HG02610 (cell line): ENCODE measurements around the gene CDR2.
"Not testable (repeated sequence)": the region's sequence is repeated elsewhere in the genome, so short reads cannot be mapped to it uniquely, and the experiment has no call there.

Experiments
- ATAC-seq: cut with Tn5 transposase; IDR thresholded peaks from one replicate; pipeline ENCODE4 v1.9.1; 2021; ENCODE audit warnings: mild to moderate bottlenecking, moderate library complexity; ENCODE audit not compliant: unreplicated experiment

CDR2 gene

DNA sequence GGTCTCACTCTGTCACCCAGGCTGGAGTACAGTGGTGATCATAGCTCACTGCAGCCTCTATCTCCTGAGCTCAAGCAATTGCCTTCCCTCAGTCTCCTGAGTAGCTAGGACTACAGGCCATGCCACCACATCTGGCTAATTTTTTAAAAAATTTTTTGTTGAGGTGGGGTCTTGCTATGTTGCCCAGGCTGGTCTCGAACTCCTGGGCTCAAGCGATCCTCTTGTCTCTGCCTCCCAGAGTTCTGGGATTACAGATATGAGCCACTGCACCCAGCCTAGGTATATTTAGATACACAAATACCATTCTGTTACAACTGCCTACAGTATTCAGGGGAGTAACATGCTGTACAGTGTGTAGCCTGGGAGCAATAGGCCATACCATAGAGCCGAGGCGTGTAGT lies 62.9 kb downstream of the CDR2 start:
- ATAC-seq, result no peak

DNA sequence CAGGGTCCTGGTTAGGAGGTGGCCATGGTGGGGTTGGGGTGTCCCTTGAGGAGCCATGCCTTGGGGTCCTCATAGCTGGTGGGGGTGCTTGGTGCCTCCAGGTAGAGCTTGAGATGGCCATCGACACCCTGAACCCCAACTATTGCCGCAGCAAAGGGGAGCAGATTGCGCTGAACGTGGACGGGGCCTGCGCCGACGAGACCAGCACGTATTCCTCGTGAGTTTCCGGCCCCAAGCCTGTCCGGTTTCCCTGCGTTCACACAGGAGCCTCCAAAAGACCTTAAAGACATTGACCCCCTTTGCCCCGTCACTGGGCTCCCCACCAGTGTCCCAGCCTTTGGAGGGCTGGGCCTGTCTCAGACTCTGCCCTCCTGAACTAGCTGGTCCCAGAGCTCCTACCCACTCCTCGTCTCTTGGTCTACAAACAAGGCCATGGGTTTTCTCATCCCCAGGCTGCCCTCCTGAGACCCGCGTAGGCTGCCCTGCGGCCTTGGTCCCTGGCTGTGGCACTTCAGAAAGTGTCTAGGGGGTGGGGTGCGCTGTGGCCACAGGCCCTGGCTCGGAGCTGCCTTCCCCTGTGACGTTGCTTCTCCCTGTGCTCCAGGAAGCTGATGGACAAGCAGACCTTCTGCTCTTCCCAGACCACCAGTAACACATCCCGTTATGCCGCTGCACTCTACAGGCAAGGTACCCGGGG lies 65.4 kb downstream of the CDR2 start:
- no peak for ATAC-seq

DNA sequence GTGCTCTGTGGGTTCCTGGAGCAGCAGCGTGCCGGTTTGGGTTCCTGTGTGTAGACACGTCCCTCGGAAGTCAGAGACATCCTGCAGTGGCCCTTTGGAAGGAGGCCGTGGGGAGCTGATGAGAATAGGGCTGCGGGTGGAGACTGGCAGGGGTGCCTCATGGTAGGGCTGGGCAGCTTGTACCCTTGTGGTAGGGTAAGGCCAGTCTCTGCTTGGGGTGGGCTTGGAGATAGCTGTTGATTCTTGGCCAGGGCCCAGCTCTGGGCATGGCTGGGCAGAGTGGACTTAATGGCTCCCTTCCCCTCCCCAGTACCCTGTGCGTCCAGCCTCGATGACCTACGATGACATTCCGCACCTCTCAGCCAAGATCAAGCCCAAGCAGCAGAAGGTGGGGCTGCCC lies 66.6 kb downstream of the CDR2 start:
- ATAC-seq, result no peak

DNA sequence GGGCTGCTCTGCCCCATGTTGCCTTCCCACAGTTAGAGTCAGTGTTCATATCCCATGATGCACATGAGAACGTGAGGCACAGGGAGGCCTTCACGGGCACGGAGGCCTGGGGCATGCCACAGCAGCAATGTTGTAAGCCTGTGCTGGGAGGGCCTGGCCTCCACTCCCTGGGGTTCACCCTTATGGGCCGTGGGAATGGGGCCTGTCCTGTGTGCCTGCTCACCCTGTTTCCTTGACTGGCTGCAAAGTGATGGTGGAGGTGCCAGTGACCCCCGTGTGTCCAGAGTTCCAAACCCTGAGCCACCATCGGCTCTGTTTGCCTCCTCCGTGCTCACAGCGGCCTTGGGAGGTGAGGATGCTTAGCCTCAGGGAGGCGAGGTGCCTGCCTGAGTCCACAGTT lies 67.6 kb downstream of the CDR2 start:
- ATAC-seq, result no peak

DNA sequence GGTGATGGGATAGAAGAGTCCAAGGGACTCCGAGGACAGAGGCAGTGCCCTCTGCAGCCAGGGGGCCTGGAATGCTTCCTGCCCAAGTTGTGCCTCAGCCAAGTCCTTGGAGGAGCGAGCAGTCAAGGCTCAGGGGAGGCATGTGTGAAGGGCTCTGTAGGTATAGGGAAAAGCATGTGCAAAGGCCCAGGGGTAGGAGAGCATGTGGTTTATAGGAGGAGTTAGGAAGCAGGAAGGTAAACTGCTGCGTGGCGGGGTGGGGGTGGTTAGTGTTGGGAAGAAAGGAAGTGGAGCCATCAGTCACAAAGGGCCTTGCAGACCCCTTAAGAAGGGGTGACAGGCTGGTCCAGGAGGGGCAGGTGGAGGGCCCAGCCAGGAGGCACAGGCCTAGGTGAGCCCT lies 70.0 kb downstream of the CDR2 start:
- ATAC-seq, result no peak

DNA sequence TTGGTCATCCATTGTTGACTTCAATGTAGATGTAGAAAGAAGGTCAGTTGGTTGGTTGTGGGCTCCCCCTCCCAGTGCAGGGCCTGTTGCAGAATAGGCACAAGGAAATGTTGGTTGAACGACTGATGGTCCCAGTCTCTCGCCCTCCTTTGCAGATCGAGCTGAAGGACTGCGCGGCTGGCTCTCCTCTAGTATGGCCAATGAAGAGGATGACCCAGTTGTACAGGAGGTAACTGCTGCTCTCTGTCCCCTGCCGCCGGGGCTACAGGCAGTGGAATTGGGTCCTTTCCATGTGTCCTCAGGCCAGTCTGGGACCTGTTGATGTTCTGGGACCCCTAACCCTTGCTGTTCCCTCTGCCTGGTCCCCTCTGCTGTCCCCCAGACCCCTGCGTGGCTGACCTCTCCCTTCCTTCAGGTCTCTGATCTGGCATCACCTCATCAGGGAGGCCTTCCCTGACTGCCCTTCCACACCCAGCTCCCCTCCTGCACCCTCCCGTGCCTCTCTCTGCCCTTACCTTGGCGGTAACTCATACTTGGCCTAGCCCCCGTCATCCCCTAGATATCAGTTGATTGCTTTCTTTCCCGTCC lies 71.5 kb downstream of the CDR2 start:
- ATAC-seq, result no peak

DNA sequence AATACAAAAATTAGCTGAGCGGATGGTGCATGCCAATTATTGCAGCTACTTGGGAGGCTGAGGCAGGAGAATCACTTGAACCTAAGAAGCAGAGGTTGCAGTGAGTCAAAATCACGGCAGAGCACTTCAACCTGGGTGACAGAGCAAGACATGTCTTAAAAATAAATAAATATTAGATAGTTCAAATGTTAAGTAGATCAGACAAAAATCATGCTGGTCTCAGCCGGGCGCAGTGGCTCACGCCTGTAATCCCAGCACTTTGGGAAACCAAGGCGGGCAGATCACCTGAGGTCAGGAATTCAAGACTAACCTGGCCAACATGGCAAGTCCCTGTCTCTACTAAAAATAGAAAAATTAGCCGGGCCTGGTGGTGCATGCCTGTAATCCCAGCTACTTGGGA lies 73.0 kb downstream of the CDR2 start:
- ATAC-seq, result not testable (repeated sequence)

DNA sequence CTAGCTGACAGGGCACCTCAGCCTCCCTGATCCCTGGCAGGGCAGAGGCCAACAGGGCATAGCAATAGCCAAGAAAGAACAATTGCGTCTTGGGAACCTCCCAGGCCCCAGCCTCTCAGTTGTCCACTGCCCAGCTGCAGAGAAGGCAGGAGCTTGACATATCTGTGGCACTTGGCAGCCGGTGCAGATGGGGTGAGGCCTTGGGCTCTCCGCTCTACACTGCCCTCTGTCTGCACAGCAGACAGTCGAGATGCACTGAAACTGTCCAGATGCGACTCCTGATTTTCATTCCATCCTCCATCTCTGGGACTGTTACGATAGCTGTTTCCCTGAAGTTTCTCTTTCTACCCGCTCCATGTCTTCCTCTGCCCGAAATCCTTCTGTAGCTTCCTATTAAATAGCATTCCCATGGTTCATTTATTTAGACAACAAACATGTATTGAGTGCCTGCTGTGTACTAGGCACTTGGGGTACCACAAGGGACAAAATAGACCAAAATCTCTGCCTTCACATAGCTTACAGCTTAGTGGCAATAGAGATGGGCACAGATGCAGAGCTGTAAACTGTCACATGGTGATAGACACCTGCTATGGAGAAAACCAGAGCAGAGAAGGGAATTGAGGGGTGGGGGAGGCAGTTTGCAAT lies 73.9 kb downstream of the CDR2 start:
- no peak for ATAC-seq

DNA sequence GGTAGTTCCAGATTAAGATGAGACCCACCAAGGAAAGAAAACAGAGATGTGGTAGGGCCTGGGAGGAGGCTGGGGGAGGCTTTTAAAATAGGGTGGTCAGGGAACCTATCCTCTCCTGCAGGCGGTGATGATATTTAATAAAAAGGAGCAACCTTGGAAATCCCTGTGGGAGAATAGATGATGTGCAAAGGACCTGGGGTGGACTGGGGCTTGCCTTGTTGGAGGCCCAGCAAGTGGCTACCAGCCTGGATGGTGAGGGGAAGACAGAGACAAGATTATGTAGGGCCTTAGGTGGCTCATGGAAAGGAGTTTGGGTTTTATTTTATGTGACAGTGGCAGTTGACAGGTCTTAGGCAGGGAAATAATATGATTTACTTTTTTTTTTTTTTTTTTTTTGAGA lies 75.4 kb downstream of the CDR2 start:
- ATAC-seq, result no peak

DNA sequence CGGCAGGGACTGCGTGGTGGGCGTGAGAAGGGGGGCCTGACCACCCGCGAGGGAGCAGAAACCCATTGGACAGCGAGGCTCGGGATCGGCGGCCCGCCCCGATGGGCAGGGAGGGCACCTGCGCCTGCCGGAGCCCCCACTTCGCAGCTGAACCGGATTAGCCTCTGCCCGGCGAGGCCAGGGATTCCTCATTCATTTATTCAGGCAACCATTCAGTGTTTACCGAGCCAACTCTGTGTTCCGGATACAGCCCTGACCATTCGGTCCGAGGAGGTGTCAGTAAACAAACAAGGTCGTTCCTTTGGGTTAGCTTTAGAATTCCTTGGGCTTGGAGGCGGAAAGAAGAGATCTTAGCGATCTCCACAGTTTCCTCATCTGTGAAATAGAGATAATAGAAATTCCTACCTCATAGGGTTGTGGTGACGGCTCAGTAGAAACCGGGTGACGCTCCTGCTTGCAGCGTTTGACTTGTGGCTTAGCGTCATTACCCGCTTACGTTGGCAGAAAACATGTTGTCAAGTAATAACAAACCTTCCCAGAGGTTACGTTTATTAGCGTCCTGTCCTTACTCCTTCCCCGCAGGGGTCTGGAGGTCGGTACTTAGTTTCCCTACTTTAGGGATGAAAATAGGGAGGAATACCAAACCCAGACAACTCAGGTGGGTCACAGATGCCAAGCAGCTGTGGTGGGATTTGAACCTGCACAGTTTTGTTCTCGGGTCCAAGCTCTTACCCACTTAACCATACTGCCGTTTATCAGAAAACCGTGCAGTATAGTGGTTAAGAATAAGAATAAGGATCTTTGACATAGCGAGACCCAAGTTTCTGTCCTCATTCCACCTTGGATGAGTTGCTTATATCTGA lies 76.3 kb downstream of the CDR2 start:
- ATAC-seq, result peak; percentile 38

DNA sequence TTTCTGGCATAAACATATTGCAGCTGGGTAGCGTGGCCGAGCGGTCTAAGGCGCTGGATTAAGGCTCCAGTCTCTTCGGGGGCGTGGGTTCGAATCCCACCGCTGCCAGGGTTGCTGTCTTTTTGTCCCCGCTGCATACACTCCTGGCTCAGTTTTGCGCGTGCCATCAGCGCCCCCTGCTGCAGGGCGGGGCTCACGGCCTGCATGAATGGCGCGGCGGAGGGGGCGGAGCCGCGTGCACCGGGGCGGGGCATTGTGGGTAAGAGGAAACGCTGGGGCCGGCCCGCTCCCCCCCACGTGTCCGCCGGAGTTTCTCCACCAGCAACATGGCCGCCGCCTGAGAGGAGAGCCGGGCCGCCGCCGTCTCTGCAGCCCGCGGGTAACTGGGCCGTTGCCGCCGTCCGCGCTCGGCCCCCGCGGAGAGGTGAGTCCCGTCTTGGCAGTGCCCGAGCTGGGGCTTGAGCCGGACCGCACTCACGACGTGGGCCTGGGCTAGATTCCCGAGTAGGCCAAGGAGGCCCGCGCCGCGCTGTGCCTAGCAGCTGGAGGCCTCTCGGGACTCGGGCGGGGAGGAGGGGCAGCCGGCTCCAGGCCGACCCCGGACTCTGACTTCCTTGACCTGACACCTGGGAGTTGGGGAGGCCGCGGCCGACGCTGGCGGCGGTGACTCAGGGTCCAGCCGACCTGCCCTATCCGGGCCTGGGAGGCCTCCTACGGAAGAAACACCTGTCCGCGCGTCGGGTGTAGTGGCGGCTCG lies 77.1 kb downstream of the CDR2 start, which contains the start of gene POLR3E:
Gene POLR3E, plus strand, starts transcription at position 296 of the 757 bp plus-strand sequence. CDS start 5,560 bp downstream, outside the sequence.
- peak; percentile 85 for ATAC-seq

DNA sequence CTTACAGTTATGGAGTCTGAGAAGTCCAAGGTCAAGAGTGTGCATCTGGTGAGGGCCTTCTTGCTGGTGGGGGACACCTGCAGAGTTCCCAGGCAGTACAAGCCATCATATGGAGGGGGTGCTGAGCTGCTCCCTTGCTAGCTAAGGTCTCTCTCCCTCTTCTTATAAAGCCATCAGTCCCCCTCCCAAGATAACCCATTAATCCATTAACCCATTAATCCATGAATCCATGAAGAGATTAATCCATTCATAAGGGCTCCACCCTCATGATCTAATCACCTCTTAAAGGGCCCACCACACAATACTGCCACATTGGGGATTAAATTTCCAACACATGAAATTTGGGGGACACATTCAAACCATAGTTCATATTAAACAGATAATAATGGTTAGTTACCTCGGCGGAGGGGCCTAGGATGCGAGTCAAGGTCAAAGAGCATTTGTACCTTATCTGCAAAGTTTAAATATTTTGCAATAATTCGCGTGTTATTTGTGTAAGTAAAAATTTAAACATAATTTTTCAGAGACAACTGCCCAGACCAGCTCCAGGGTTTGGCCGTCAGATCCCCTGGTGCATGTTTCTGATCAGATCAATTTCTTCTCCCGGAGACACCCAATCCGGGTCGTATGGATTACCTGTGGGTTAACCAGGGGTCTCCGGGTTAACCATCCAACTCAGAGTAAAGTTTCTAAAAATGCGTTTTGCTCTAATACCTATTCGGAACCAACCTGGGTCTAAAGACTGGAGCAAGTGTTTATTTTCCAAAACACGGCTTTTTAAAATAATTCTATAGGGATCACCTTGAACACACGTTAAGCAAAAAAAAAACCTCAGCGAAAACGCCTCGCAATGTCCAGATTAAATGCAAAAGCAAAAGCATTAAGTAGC lies 78.0 kb downstream of the CDR2 start:
- ATAC-seq, result no peak
